T-helper 17 cell (primary cell): Measurements from ENCODE around the gene HADHA. TPM values are rescaled to one million over a fixed set of nuclear protein-coding genes. Genes with fewer than 3 reads are reported as not detected.
"Not testable (repeated sequence)": the region's sequence is repeated elsewhere in the genome, so short reads cannot be mapped to it uniquely, and the experiment has no call there.

Experiments
- ATAC-seq: fragments of 150-1000 bp; cut with Tn5 transposase; 2 replicates; pipeline ENCODE4 v1.10.0; 2021; ENCODE audit warnings: mild to moderate bottlenecking, moderate library complexity
- DNase-seq, 3 donors: peaks; one replicate each; pipeline versions ENCODE4 v3.0.0 to v3.0.0-alpha.2; 2020 to 2021
- H3K9me3 ChIP-seq: one replicate; pipeline ENCODE4 v1.7.0; 2013; ENCODE audit warnings: low read length, mild to moderate bottlenecking; ENCODE audit not compliant: control insufficient read depth, poor library complexity, severe bottlenecking
- H3K27ac Mint-ChIP-seq: one replicate; pipeline ENCODE4 v1.8.0; 2022; ENCODE audit warnings: mild to moderate bottlenecking, moderate library complexity, mixed read lengths
- H3K27me3 Mint-ChIP-seq: one replicate; pipeline ENCODE4 v1.8.0; 2022; ENCODE audit warnings: mixed read lengths
- H3K36me3 Mint-ChIP-seq: one replicate; pipeline ENCODE4 v1.8.0; 2022; ENCODE audit warnings: low read depth, mixed read lengths
- H3K4me1 Mint-ChIP-seq: one replicate; pipeline ENCODE4 v1.8.0; 2022; ENCODE audit warnings: mild to moderate bottlenecking, mixed read lengths
- H3K4me3 Mint-ChIP-seq: one replicate; pipeline ENCODE4 v1.8.0; 2022; ENCODE audit warnings: mild to moderate bottlenecking, moderate library complexity, mixed read lengths
- total RNA-seq, 4 donors: library from RNA in 2 of 4; stranded (reverse) in 2 of 4; gene quantifications; one replicate each; pipeline ENCODE4 v1.2.3 and lab custom pipeline; 2022 to 2026

HADHA gene
- total RNA-seq, 2 donors from 2014 or later = 77.7 to 78.5 TPM

- DNase-seq, H3K27ac Mint-ChIP-seq, H3K27me3 Mint-ChIP-seq, H3K36me3 Mint-ChIP-seq, H3K4me3 Mint-ChIP-seq, H3K9me3 ChIP-seq, ATAC-seq: not testable (repeated sequence)
- H3K4me1 Mint-ChIP-seq = peaks cover 11% of the 10 kb centered on the region
Measured at GRCh38 chr2:26268670-26269385, 24.4 kb upstream of the HADHA start.

- DNase-seq = no peak
- no peaks in the 10 kb centered on the region for H3K9me3 ChIP-seq
- peaks cover 12% of the 10 kb centered on the region for H3K4me1 Mint-ChIP-seq
- peaks cover 4% of the 10 kb centered on the region for H3K36me3 Mint-ChIP-seq
- H3K4me3 Mint-ChIP-seq = no peak overlapping the region
- no peaks in the 10 kb centered on the region for H3K27me3 Mint-ChIP-seq
- H3K27ac Mint-ChIP-seq = no peak overlapping the region
- no peak for ATAC-seq
Measured at GRCh38 chr2:26268213-26268612, 23.8 kb upstream of the HADHA start.

- H3K36me3 Mint-ChIP-seq = not testable (repeated sequence)
Measured at GRCh38 chr2:26258836-26259235, 14.4 kb upstream of the HADHA start.

GRCh38 chr2:26255759-26256384 lies 11.4 kb upstream of the HADHA start:
- Mint-ChIP-seq H3K4me3 (no peak overlapping the region), H3K27ac (no peak overlapping the region), H3K4me1 (peaks cover 16% of the 10 kb centered on the region), H3K36me3 (peaks cover 3% of the 10 kb centered on the region), H3K27me3 (no peaks in the 10 kb centered on the region)
- H3K9me3 ChIP-seq = no peaks in the 10 kb centered on the region
- ATAC-seq (no peak), DNase-seq (no peak)

More at GRCh38 chr2:26258836-26259235, 14.4 kb upstream of the HADHA start:
- H3K4me3 Mint-ChIP-seq, H3K27me3 Mint-ChIP-seq, DNase-seq, H3K4me1 Mint-ChIP-seq, H3K27ac Mint-ChIP-seq, H3K9me3 ChIP-seq, ATAC-seq: not testable (repeated sequence)

GRCh38 chr2:26251893-26252292 lies 7.5 kb upstream of the HADHA start:
- no peaks in the 10 kb centered on the region for H3K9me3 ChIP-seq
- DNase-seq (no peak), ATAC-seq (no peak)
- Mint-ChIP-seq H3K36me3 (peaks cover 3% of the 10 kb centered on the region), H3K27ac (no peak overlapping the region), H3K27me3 (no peaks in the 10 kb centered on the region), H3K4me1 (peaks cover 22% of the 10 kb centered on the region), H3K4me3 (no peak overlapping the region)

GRCh38 chr2:26249625-26250024 lies 5.2 kb upstream of the HADHA start:
- no peak for ATAC-seq
- H3K4me3 Mint-ChIP-seq = no peak overlapping the region
- no peaks in the 10 kb centered on the region for H3K27me3 Mint-ChIP-seq
- H3K36me3 Mint-ChIP-seq = no peaks in the 10 kb centered on the region
- no peaks in the 10 kb centered on the region for H3K9me3 ChIP-seq
- H3K4me1 Mint-ChIP-seq = peaks cover 34% of the 10 kb centered on the region
- no peak for DNase-seq
- H3K27ac Mint-ChIP-seq = no peak overlapping the region

- H3K36me3 Mint-ChIP-seq = no peaks in the 10 kb centered on the region
- DNase-seq (peak in 1 of 3 donors; percentile 10), ATAC-seq (no peak)
- H3K9me3 ChIP-seq = no peaks in the 10 kb centered on the region
- peak overlapping the region; percentile 100 for H3K4me3 Mint-ChIP-seq
- H3K27me3 Mint-ChIP-seq = no peaks in the 10 kb centered on the region
- peaks cover 42% of the 10 kb centered on the region for H3K4me1 Mint-ChIP-seq
- peak overlapping the region; percentile 29 for H3K27ac Mint-ChIP-seq
Measured at GRCh38 chr2:26246818-26247217, 2.4 kb upstream of the HADHA start.

GRCh38 chr2:26245810-26246209 lies 1.4 kb upstream of the HADHA start:
- Mint-ChIP-seq H3K4me3 (peak overlapping the region; percentile 100), H3K36me3 (no peaks in the 10 kb centered on the region), H3K27me3 (no peaks in the 10 kb centered on the region), H3K27ac (peak overlapping the region; percentile 99), H3K4me1 (peaks cover 38% of the 10 kb centered on the region)
- ATAC-seq (no peak), DNase-seq (no peak)
- no peaks in the 10 kb centered on the region for H3K9me3 ChIP-seq

GRCh38 chr2:26245231-26245732 lies 850 bp upstream of the HADHA start:
- Mint-ChIP-seq H3K27ac (peak overlapping the region; percentile 99), H3K4me1 (peaks cover 43% of the 10 kb centered on the region), H3K27me3 (no peaks in the 10 kb centered on the region), H3K36me3 (no peaks in the 10 kb centered on the region), H3K4me3 (peak overlapping the region; percentile 100)
- peak; percentile 65 for ATAC-seq
- DNase-seq = peak; percentile 22 to 29 (median 24)
- H3K9me3 ChIP-seq = no peaks in the 10 kb centered on the region

GRCh38 chr2:26243470-26244308 lies 743 bp downstream of the HADHA start:
- ATAC-seq (no peak), DNase-seq (peak in 1 of 3 donors; percentile 11)
- H3K9me3 ChIP-seq = no peaks in the 10 kb centered on the region
- peaks cover 48% of the 10 kb centered on the region for H3K4me1 Mint-ChIP-seq
- H3K27me3 Mint-ChIP-seq = no peaks in the 10 kb centered on the region
- peak overlapping the region; percentile 99 for H3K27ac Mint-ChIP-seq
- H3K36me3 Mint-ChIP-seq = no peaks in the 10 kb centered on the region
- H3K4me3 Mint-ChIP-seq = peak overlapping the region; percentile 100

- Mint-ChIP-seq H3K27me3 (no peaks in the 10 kb centered on the region), H3K27ac (no peak overlapping the region), H3K36me3 (no peaks in the 10 kb centered on the region), H3K4me1 (peaks cover 46% of the 10 kb centered on the region), H3K4me3 (no peak overlapping the region)
- ATAC-seq (no peak), DNase-seq (no peak)
- no peaks in the 10 kb centered on the region for H3K9me3 ChIP-seq
Measured at GRCh38 chr2:26241928-26242436, 2.5 kb downstream of the HADHA start.

- no peak for DNase-seq
- Mint-ChIP-seq H3K4me1 (peaks cover 29% of the 10 kb centered on the region), H3K4me3 (no peak overlapping the region), H3K27me3 (no peaks in the 10 kb centered on the region), H3K27ac (no peak overlapping the region), H3K36me3 (peaks cover 3% of the 10 kb centered on the region)
- no peaks in the 10 kb centered on the region for H3K9me3 ChIP-seq
- no peak for ATAC-seq
Measured at GRCh38 chr2:26238311-26238958, 6.0 kb downstream of the HADHA start.
